PC-9 (cell line): ENCODE measurements around the gene BANF2. TPM values are rescaled to one million over a fixed set of nuclear protein-coding genes. Genes with fewer than 3 reads are reported as not detected.

Experiments used
- BruUV-seq: library from RNA; stranded (reverse); fragments of 400-500 nt; replicated peaks from 2 replicates; lab custom pipeline; 2021; lab: Mats Ljungman, UMichigan
- CTCF ChIA-PET: fragments of 300-600 bp; sonication (Branson Sonifier 250); formaldehyde crosslinking; loops from one replicate; lab custom pipeline; 2022; ENCODE audit warnings: antibody characterized with exemption; lab: Charles Lee
- POLR2A ChIA-PET: fragments of 300-600 bp; sonication (Branson Sonifier 250); formaldehyde crosslinking; loops from one replicate; lab custom pipeline; 2022; ENCODE audit warnings: antibody characterized with exemption; ENCODE audit not compliant: unreplicated experiment; lab: Charles Lee
- DNase-seq, 2 experiments: peaks; one replicate each; pipeline versions ENCODE4 v3.0.0 to v3.0.0-alpha.2; 2015 to 2022; ENCODE audit warnings: mixed read lengths in 1 of 2
- H2AFZ ChIP-seq: fragments of 200-600 bp; sonication (generic); 2 replicates; pipeline ENCODE4 v1.8.1; 2017; ENCODE audit warnings: antibody characterized with exemption
- H3F3A ChIP-seq: fragments of 200-600 bp; sonication (generic); 2 replicates; pipeline ENCODE4 v1.8.1; 2017; ENCODE audit warnings: antibody characterized with exemption, mild to moderate bottlenecking, low read depth; ENCODE audit not compliant: insufficient read depth
- H3K27ac ChIP-seq: fragments of 200-600 bp; sonication (generic); 2 replicates; pipeline ENCODE4 v1.6.1; 2016; ENCODE audit warnings: mixed run types
- H3K27me3 ChIP-seq: fragments of 200-600 bp; sonication (generic); 2 replicates; pipeline ENCODE4 v1.6.1; 2016; ENCODE audit warnings: low read depth, mixed run types; ENCODE audit not compliant: insufficient read depth
- H3K36me3 ChIP-seq: fragments of 200-600 bp; sonication (generic); 2 replicates; pipeline ENCODE4 v1.6.1; 2016; ENCODE audit warnings: low read depth, mixed run types
- H3K4me1 ChIP-seq: fragments of 200-600 bp; sonication (generic); replicated peaks from 2 replicates; pipeline ENCODE4 v1.6.1; 2016; ENCODE audit warnings: mixed run types; ENCODE audit not compliant: insufficient read depth
- H3K4me2 ChIP-seq: fragments of 200-600 bp; sonication (generic); 2 replicates; pipeline ENCODE4 v1.6.1; 2017; ENCODE audit warnings: mixed run types
- H3K4me3 ChIP-seq: fragments of 200-600 bp; sonication (generic); 2 replicates; pipeline ENCODE4 v1.6.1; 2016; ENCODE audit warnings: mixed run types
- H3K79me2 ChIP-seq: fragments of 200-600 bp; sonication (generic); 2 replicates; pipeline ENCODE4 v1.6.1; 2017; ENCODE audit warnings: low read depth, mixed run types
- H3K9me2 ChIP-seq: fragments of 200-600 bp; sonication (generic); 2 replicates; pipeline ENCODE4 v1.8.1; 2017; ENCODE audit warnings: mild to moderate bottlenecking; ENCODE audit not compliant: insufficient read depth
- H3K9me3 ChIP-seq: fragments of 200-600 bp; sonication (generic); 2 replicates; pipeline ENCODE4 v1.8.1; 2016; ENCODE audit warnings: low read depth; ENCODE audit not compliant: insufficient read depth
- H4K20me1 ChIP-seq: fragments of 200-600 bp; sonication (generic); 2 replicates; pipeline ENCODE4 v1.8.1; 2017; ENCODE audit not compliant: insufficient read depth
- CTCF ChIP-seq: fragments of 200-600 bp; sonication (generic); conservative IDR thresholded peaks from 2 replicates; pipeline ENCODE4 v1.6.1; 2017; ENCODE audit warnings: mixed run types, antibody characterized with exemption, mild to moderate bottlenecking, moderate library complexity
- EZH2 ChIP-seq: fragments of 200-600 bp; sonication (generic); IDR thresholded peaks from 2 replicates; pipeline ENCODE4 v1.8.0; 2017; ENCODE audit warnings: antibody characterized with exemption, low read depth
- intact Hi-C: fragments of 100-400 bp; cut with micrococcal nuclease; formaldehyde crosslinking; loops from one replicate; pipeline ENCODE4 v1.10.0; 2022; ENCODE audit not compliant: unreplicated experiment
- total RNA-seq: library from RNA; stranded (reverse); gene quantifications from 2 replicates; pipeline ENCODE4 v1.2.3, GENCODE V29; 2021

Gene BANF2
- total RNA-seq, 1 experiment from 2014 or later: not detected

GRCh38 chr20:17721802-17722486 is 22.2 kb downstream of the BANF2 start:
- H3K9me2 ChIP-seq: no peaks in the 10 kb centered on the region
- no peaks in the 10 kb centered on the region for H3K4me1 ChIP-seq
- peaks cover 25% of the 10 kb centered on the region; the same call in 1 of the 2 replicates for H3K27me3 ChIP-seq
- H3K4me2 ChIP-seq: no peak overlapping the region
- no peaks in the 10 kb centered on the region for H3K79me2 ChIP-seq
- no peak overlapping the region for H3K4me3 ChIP-seq
- no peaks in the 10 kb centered on the region for H4K20me1 ChIP-seq
- ChIA-PET POLR2A (no interaction called here), CTCF (interaction anchor here (0.6 kb wide), 1 partner anchor 84 kb away, joined by 8 read pairs; no protein-coding TSS in a partner anchor)
- H3K27ac ChIP-seq: no peak overlapping the region
- H3K9me3 ChIP-seq: no peaks in the 10 kb centered on the region
- no peaks in the 10 kb centered on the region for H3F3A ChIP-seq
- intact Hi-C loops: no loop called here
- no peak overlapping the region for H2AFZ ChIP-seq
- TF ChIP-seq CTCF (peak; percentile 35; the same call in 1 of the 2 replicates), EZH2 (no peak)
- peak in 1 of 2 experiments; percentile 76 for DNase-seq
- no peaks in the 10 kb centered on the region for H3K36me3 ChIP-seq
- BruUV-seq: no TSS peak

- H3F3A ChIP-seq: no peaks in the 10 kb centered on the region
- TF ChIP-seq EZH2 (no peak), CTCF (no peak)
- H3K79me2 ChIP-seq: no peaks in the 10 kb centered on the region
- no peaks in the 10 kb centered on the region for H4K20me1 ChIP-seq
- no peaks in the 10 kb centered on the region for H3K9me2 ChIP-seq
- no peaks in the 10 kb centered on the region for H3K9me3 ChIP-seq
- peaks cover 25% of the 10 kb centered on the region; the same call in 1 of the 2 replicates for H3K27me3 ChIP-seq
- H3K36me3 ChIP-seq: no peaks in the 10 kb centered on the region
- no peak for DNase-seq
- no peak overlapping the region for H3K4me3 ChIP-seq
- no peaks in the 10 kb centered on the region for H3K4me1 ChIP-seq
- H2AFZ ChIP-seq: no peak overlapping the region
- ChIA-PET CTCF (no interaction called here), POLR2A (no interaction called here)
- H3K4me2 ChIP-seq: no peak overlapping the region
- BruUV-seq: no TSS peak
- H3K27ac ChIP-seq: no peak overlapping the region
- intact Hi-C loops: no loop called here
Measured at GRCh38 chr20:17722493-17723300, 22.9 kb downstream of the BANF2 start.

- CTCF ChIA-PET: interaction anchor here (0.7 kb wide), 1 partner anchor 20 kb away, joined by 5 read pairs; no protein-coding TSS in a partner anchor
- peaks cover 25% of the 10 kb centered on the region; the same call in 1 of the 2 replicates for H3K27me3 ChIP-seq
- TF ChIP-seq CTCF (no peak), EZH2 (no peak)
- H3K27ac ChIP-seq: no peak overlapping the region
- DNase-seq: no peak
- H3F3A ChIP-seq: no peaks in the 10 kb centered on the region
- H3K9me2 ChIP-seq: no peaks in the 10 kb centered on the region
- no peak overlapping the region for H3K4me2 ChIP-seq
- no peaks in the 10 kb centered on the region for H4K20me1 ChIP-seq
- no peak overlapping the region for H2AFZ ChIP-seq
- intact Hi-C loops: no loop called here
- POLR2A ChIA-PET: no interaction called here
- no peaks in the 10 kb centered on the region for H3K36me3 ChIP-seq
- BruUV-seq: no TSS peak
- H3K79me2 ChIP-seq: no peaks in the 10 kb centered on the region
- no peak overlapping the region for H3K4me3 ChIP-seq
- no peaks in the 10 kb centered on the region for H3K9me3 ChIP-seq
- no peaks in the 10 kb centered on the region for H3K4me1 ChIP-seq
Measured at GRCh38 chr20:17723301-17723691, 23.5 kb downstream of the BANF2 start.
